SK-N-SH (cell line): Measurements from ENCODE around the gene UCN2. TPM values are rescaled to one million over a fixed set of nuclear protein-coding genes. Genes with fewer than 3 reads are reported as not detected.

Experiments
- CTCF ChIA-PET: fragments of 300-600, 350-600 bp; formaldehyde crosslinking; extraction: SDS; loops from one replicate; lab custom pipeline; 2021; lab: Yijun Ruan, JAX
- POLR2A ChIA-PET: fragments of 350-600 bp; sonication (Branson Sonifier 250); formaldehyde crosslinking; extraction: SDS; loops from one replicate; lab custom pipeline; 2020; ENCODE audit warnings: antibody characterized with exemption, inconsistent platforms; lab: Yijun Ruan, JAX
- DNase-seq: peaks from one replicate; pipeline ENCODE4 v3.0.0; 2012
- H2AFZ ChIP-seq: fragments of 200-600 bp; sonication (generic); 2 replicates; pipeline ENCODE4 v1.8.1; 2016; ENCODE audit warnings: antibody characterized with exemption, mild to moderate bottlenecking, low read depth
- H3F3A ChIP-seq: fragments of 200-600 bp; sonication (generic); replicated peaks from 2 replicates; pipeline ENCODE3; 2016; ENCODE audit warnings: antibody characterized with exemption, mild to moderate bottlenecking; ENCODE audit not compliant: insufficient read depth
- H3K27ac ChIP-seq, 2 experiments: fragments of 200-500 bp in 1 of 2; fragments of 200-600 bp in 1 of 2; sonication (Bioruptor generic) in 1 of 2; sonication (generic), shearing (Covaris generic) in 1 of 2; 2 replicates each; pipeline versions ENCODE4 v1.5.1 to v1.6.1; 2014 to 2016; ENCODE audit warnings: low read depth in 2 of 2, inconsistent platforms in 1 of 2, low read length in 1 of 2, mild to moderate bottlenecking in 1 of 2, mixed read lengths in 1 of 2
- H3K27me3 ChIP-seq: fragments of 200-600 bp; sonication (generic), shearing (Covaris generic); 2 replicates; pipeline ENCODE4 v1.6.1; 2016; ENCODE audit warnings: mixed run types; ENCODE audit not compliant: insufficient read depth
- H3K36me3 ChIP-seq, 2 experiments: fragments of 200-500 bp in 1 of 2; fragments of 200-600 bp in 1 of 2; sonication (Bioruptor generic) in 1 of 2; sonication (generic) in 1 of 2; replicated peaks in 1 of 2; 2 replicates each; pipeline versions ENCODE3 to v1.5.1; 2014 to 2016; ENCODE audit warnings: low read length in 1 of 2, mild to moderate bottlenecking in 1 of 2; ENCODE audit not compliant: insufficient read depth in 2 of 2, control insufficient read depth in 1 of 2
- H3K4me1 ChIP-seq, 2 experiments: fragments of 200-500 bp in 1 of 2; fragments of 200-600 bp in 1 of 2; sonication (Bioruptor generic) in 1 of 2; sonication (generic), shearing (Covaris generic) in 1 of 2; 2 replicates each; pipeline versions ENCODE4 v1.5.1 to v1.6.1; 2014 to 2016; ENCODE audit warnings: low read depth in 1 of 2, low read length in 1 of 2, mixed run types in 1 of 2; ENCODE audit not compliant: insufficient read depth in 2 of 2, control insufficient read depth in 1 of 2
- H3K4me2 ChIP-seq: fragments of 200-600 bp; sonication (generic), shearing (Covaris generic); 2 replicates; pipeline ENCODE4 v1.6.1; 2017; ENCODE audit warnings: mixed run types
- H3K4me3 ChIP-seq, 2 experiments: fragments of 200-500 bp in 1 of 2; fragments of 200-600 bp in 1 of 2; sonication (Bioruptor generic) in 1 of 2; sonication (generic), shearing (Covaris generic) in 1 of 2; 2 replicates each; pipeline versions ENCODE4 v1.5.1 to v1.8.1; 2014 to 2016; ENCODE audit warnings: low read depth in 2 of 2, inconsistent platforms in 1 of 2, low read length in 1 of 2, mild to moderate bottlenecking in 1 of 2, mixed read lengths in 1 of 2, moderate library complexity in 1 of 2
- H3K79me2 ChIP-seq: fragments of 200-600 bp; sonication (generic); 2 replicates; pipeline ENCODE4 v1.8.1; 2017; ENCODE audit warnings: mild to moderate bottlenecking; ENCODE audit not compliant: insufficient read depth
- H3K9ac ChIP-seq: fragments of 200-600 bp; sonication (generic); 2 replicates; pipeline ENCODE4 v1.6.1; 2017; ENCODE audit warnings: mixed run types
- H3K9me2 ChIP-seq: fragments of 200-600 bp; sonication (generic); 2 replicates; pipeline ENCODE4 v1.6.1; 2017; ENCODE audit warnings: mixed run types
- H3K9me3 ChIP-seq: fragments of 200-600 bp; sonication (generic); 2 replicates; pipeline ENCODE4 v1.6.1; 2017; ENCODE audit warnings: mixed run types, mild to moderate bottlenecking, moderate library complexity
- H4K20me1 ChIP-seq: fragments of 200-600 bp; sonication (generic); 2 replicates; pipeline ENCODE4 v1.6.1; 2017; ENCODE audit warnings: mild to moderate bottlenecking, mixed run types; ENCODE audit not compliant: insufficient read depth
- CHD2 ChIP-seq: fragments of 150-350 bp; IDR thresholded peaks from 2 replicates; pipeline ENCODE4 v1.6.1; 2018; ENCODE audit warnings: low read length; ENCODE audit not compliant: partially characterized antibody
- EP300 ChIP-seq, 2 experiments: IDR thresholded peaks; 2 replicates each; pipeline versions ENCODE4 v1.4.0 to v1.6.1; 2012; ENCODE audit warnings: borderline replicate concordance in 1 of 2, low read depth in 1 of 2, low read length in 1 of 2
- FOXJ3 ChIP-seq: sonication (generic); formaldehyde crosslinking; IDR thresholded peaks from 2 replicates; pipeline ENCODE4 v1.5.1; 2020; ENCODE audit warnings: mild to moderate bottlenecking, missing genetic modification reagents
- GABPA ChIP-seq: IDR thresholded peaks from 2 replicates; pipeline ENCODE4 v1.4.0; 2012; ENCODE audit warnings: low read depth, mild to moderate bottlenecking
- GATA2 ChIP-seq: sonication (generic); formaldehyde crosslinking; IDR thresholded peaks from 2 replicates; pipeline ENCODE4 v1.5.0; 2020; ENCODE audit warnings: mild to moderate bottlenecking, missing genetic modification reagents
- MXI1 ChIP-seq: IDR thresholded peaks from 2 replicates; pipeline ENCODE4 v1.6.1; 2012; ENCODE audit warnings: mild to moderate bottlenecking, low read depth, low read length, improper control_type of control experiment
- NFIC ChIP-seq: IDR thresholded peaks from 2 replicates; pipeline ENCODE4 v1.4.0; 2012; ENCODE audit warnings: borderline replicate concordance
- NRF1 ChIP-seq: IDR thresholded peaks from 2 replicates; pipeline ENCODE4 v1.6.1; 2012; ENCODE audit warnings: low read depth, mild to moderate bottlenecking, low read length
- TCF12 ChIP-seq: IDR thresholded peaks from 2 replicates; pipeline ENCODE4 v1.4.0; 2012
- TEAD4 ChIP-seq: IDR thresholded peaks from 2 replicates; pipeline ENCODE4 v1.4.0; 2012; ENCODE audit warnings: mild to moderate bottlenecking, borderline replicate concordance; ENCODE audit not compliant: insufficient read depth
- USF2 ChIP-seq: fragments of 150-350 bp; IDR thresholded peaks from 2 replicates; pipeline ENCODE4 v1.6.1; 2017; ENCODE audit warnings: antibody characterized with exemption, low read length, low read depth, borderline replicate concordance
- WGBS: methylation state at CpG from one replicate; pipeline ENCODE4 v1.1.6; 2017; ENCODE audit warnings: low lambda C conversion rate; 5-methylcytosine and 5-hydroxymethylcytosine counted together
- polyA plus RNA-seq, 3 experiments: library from polyadenylated mRNA; depleted of rRNA; stranded (reverse); fragments of >200 nt; gene quantifications; 2 replicates each; pipeline ENCODE4 v1.2.3, GENCODE V29; 2012
- TF ChIP-seq, protein P1 (sequence below): IDR thresholded peaks from 2 replicates; pipeline ENCODE4 v1.4.0; 2012; ENCODE audit warnings: low read depth
- TF ChIP-seq, protein P2 (sequence below): IDR thresholded peaks from 2 replicates; pipeline ENCODE4; 2012

UCN2 gene
- polyA plus RNA-seq, 1 of the 3 experiments (the other 2 are of a cell fraction): 0.69 TPM

DNA sequence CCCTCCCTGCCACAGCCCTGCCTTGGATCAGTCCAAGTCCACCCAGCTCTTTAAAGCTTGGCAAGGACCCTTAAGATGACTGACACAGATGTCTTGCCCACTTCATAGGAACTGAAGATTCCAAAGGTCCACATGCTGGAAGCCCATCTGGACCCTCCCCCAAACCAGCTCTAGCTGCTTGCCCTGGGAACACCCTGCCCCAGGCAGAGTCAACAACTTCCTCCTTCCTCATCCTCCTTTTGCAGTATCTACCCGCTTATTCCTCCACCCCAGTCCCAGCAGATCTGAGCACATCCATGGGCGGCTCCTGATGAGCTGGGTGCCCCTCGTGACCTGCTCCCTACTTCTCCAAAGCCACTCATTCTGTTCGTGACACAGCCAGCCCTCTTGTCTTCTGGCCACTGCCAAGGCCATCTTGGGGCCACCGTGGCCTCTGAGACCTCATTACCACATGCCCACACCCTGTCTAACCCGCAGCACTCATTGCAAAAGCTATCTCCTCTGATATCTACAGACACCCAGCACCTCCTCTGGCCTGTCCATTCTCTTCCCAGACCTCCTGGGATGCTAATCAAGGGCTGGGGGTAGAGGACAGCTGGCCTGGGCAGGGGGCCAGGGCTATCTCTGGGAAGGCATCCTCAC lies 5.0 kb downstream of the UCN2 start:
- no peak overlapping the region for H2AFZ ChIP-seq
- H3K9me2 ChIP-seq: no peaks in the 10 kb centered on the region
- no peak for TF ChIP-seq TCF12
- peak; percentile 74 for TF ChIP-seq GATA2 (CRISPR knock-in tag)
- TF ChIP-seq EP300 (IDR thresholded peaks at IDR 0.05; ENCODE audit: borderline replicate concordance in 1 of 2, low read depth in 1 of 2, low read length in 1 of 2): peak in 1 of 2 experiments; percentile 30; a peak in 1 of 4 replicates
- TF ChIP-seq MXI1: no peak
- H3K4me1 ChIP-seq: peaks cover 38 to 75% of the 10 kb centered on the region in 2 experiments; a peak in 3 of 4 replicates
- peak; percentile 49 for DNase-seq
- H3K9ac ChIP-seq: no peak overlapping the region
- no peaks in the 10 kb centered on the region for H3K36me3 ChIP-seq
- POLR2A ChIA-PET: interaction anchor here (1.0 to 1.5 kb wide), 4 partner anchors 76 to 119 kb away, joined by 3 to 6 read pairs (median 4); partner anchors contain the start of genes CCDC51, SLC26A6 and TMA7
- H3K9me3 ChIP-seq: no peaks in the 10 kb centered on the region
- H3K4me3 ChIP-seq: peak overlapping the region in 1 of 2 experiments; percentile 40; a peak in 1 of 4 replicates
- no peaks in the 10 kb centered on the region for H4K20me1 ChIP-seq
- no peak overlapping the region for H3K4me2 ChIP-seq
- H3K79me2 ChIP-seq: peaks cover 15% of the 10 kb centered on the region; the same call in 1 of the 2 replicates
- H3K27ac ChIP-seq: peak overlapping the region in 1 of 2 experiments; percentile 83; a peak in 2 of 4 replicates
- peaks cover 29% of the 10 kb centered on the region for H3F3A ChIP-seq
- CTCF ChIA-PET: interaction anchor here (0.6 to 12.6 kb wide), 17 partner anchors 8 to 181 kb away, joined by 3 to 136 read pairs (median 4); partner anchors contain the start of genes ATRIP, CCDC51, SLC26A6 and TMA7
- 61% methylated on average over 6 of the region's 6 CpGs for WGBS
- no peaks in the 10 kb centered on the region for H3K27me3 ChIP-seq

DNA sequence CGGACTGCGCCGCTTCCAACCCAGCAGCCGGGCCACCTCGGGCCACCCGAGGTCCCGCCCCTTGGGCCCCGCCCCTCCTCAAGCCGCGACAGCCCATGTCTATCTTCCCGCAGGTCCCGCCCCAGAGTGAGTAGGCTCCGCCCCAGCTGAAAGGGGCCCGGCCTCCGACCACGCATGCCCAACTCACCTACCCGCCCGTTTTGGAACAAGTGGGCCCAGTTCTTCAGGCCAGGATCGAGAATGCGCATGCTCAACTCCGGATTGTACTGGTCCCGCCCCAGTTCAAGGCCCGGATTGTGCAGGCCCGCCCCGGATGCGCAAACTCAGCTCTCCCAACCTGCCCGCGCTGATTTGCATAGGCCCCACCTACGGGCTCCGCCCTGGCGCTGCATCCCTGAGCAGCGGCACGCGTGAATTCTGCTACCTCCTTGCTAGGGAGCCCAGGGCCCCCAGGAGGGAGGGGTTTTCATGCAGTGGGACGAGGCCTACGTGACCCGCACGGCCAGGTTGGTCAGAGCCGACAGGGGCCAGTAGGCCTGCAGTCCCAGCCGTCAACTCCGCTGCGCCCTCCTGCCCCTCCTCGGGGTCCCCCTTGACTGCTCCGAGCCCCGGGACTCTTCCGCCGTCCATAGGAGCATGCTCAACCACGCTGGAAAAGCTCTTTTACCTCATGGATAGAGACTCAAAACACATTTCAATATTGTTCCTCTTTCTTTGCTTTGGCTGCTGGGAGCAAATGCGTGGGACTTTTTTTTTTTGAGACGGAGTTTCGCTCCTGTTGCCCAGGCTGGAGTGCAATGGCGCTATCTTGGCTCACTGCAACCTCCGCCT lies 6.6 kb downstream of the UCN2 start, which contains the start of gene PFKFB4:
PFKFB4 (minus strand) TSS at position 8 of the 831 bp plus-strand sequence. CDS start 26 bp downstream, outside the sequence.
- Histone ChIP-seq H3K9ac (peak within 1 kb of the TSS; percentile 71), H3K9me2 (no peaks in the 10 kb centered on the region), H3K27me3 (no peaks in the 10 kb centered on the region), H3K79me2 (peaks cover 15% of the 10 kb centered on the region; the same call in 1 of the 2 replicates), H3K36me3 (no peaks in the 10 kb centered on the region), H3K4me3 (peak within 1 kb of the TSS; percentile 57 to 77), H3F3A (peaks cover 19% of the 10 kb centered on the region), H3K4me2 (peak within 1 kb of the TSS; percentile 90), H4K20me1 (no peaks in the 10 kb centered on the region), H3K9me3 (no peaks in the 10 kb centered on the region), H2AFZ (peak within 1 kb of the TSS; percentile 88; the same call in 1 of the 2 replicates), H3K27ac (peak within 1 kb of the TSS; percentile 48 to 49), H3K4me1 (peaks cover 29 to 61% of the 10 kb centered on the region in 2 experiments; a peak in 3 of 4 replicates)
- 9% methylated on average over 16 of the region's 53 CpGs for WGBS
- POLR2A ChIA-PET: interaction anchor here (0.8 to 1.3 kb wide), 4 partner anchors 9 to 117 kb away, joined by 3 to 4 read pairs (median 3); partner anchors contain the start of genes ATRIP and CCDC51
- TF ChIP-seq CHD2: peak; percentile 8
- TF ChIP-seq TEAD4: no peak
- 0 out of 2 replicates have a peak, but pooled peaks have one; percentile 33 for TF ChIP-seq GABPA
- no peak for TF ChIP-seq FOXJ3 (CRISPR knock-in tag)
- TF ChIP-seq USF2: no peak
- no peak for TF ChIP-seq NFIC
- TF ChIP-seq, protein P1, sequence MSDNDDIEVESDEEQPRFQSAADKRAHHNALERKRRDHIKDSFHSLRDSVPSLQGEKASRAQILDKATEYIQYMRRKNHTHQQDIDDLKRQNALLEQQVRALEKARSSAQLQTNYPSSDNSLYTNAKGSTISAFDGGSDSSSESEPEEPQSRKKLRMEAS: peak; percentile 77
- peak; percentile 98 for TF ChIP-seq NRF1
- TF ChIP-seq, protein P2, sequence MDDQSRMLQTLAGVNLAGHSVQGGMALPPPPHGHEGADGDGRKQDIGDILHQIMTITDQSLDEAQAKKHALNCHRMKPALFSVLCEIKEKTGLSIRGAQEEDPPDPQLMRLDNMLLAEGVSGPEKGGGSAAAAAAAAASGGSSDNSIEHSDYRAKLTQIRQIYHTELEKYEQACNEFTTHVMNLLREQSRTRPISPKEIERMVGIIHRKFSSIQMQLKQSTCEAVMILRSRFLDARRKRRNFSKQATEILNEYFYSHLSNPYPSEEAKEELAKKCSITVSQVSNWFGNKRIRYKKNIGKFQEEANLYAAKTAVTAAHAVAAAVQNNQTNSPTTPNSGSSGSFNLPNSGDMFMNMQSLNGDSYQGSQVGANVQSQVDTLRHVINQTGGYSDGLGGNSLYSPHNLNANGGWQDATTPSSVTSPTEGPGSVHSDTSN: peak; percentile 91
- no peak for TF ChIP-seq GATA2 (CRISPR knock-in tag)
- TF ChIP-seq MXI1: peak; percentile 44; the same call in 1 of the 2 replicates
- CTCF ChIA-PET: interaction anchor here (1.4 to 12.6 kb wide), 5 partner anchors 9 to 121 kb away, joined by 3 to 136 read pairs (median 14); partner anchors contain the start of genes CCDC51, SLC26A6 and TMA7
- peak; percentile 99 for DNase-seq
